K562 (cell line): ENCODE measurements around the gene CEBPB. TPM values are rescaled to one million over a fixed set of nuclear protein-coding genes. Genes with fewer than 3 reads are reported as not detected.

Experiments
- ATAC-seq: fragments of 200-7000 bp; cut with Tn5 transposase; 3 replicates; pipeline ENCODE4 v1.9.1; 2020; ENCODE audit warnings: moderate library complexity
- BruUV-seq: library from RNA; stranded (reverse); fragments of 400-500 nt; replicated peaks from 2 replicates; lab custom pipeline; 2021; lab: Mats Ljungman, UMichigan
- CTCF ChIA-PET: fragments of 300-600 bp; formaldehyde crosslinking; extraction: SDS; loops from one replicate; lab custom pipeline; 2021; ENCODE audit warnings: low intra/inter-chr PET ratio; lab: Yijun Ruan, JAX
- POLR2A ChIA-PET: fragments of 300-600, 350-650 bp; sonication (Branson Sonifier 250); formaldehyde crosslinking; extraction: SDS; loops from one replicate; lab custom pipeline; 2021; ENCODE audit warnings: antibody characterized with exemption, inconsistent platforms; lab: Yijun Ruan, JAX
- DNase-seq, 4 experiments: peaks; one replicate each; pipeline versions ENCODE4 v3.0.0 to v3.0.0-alpha.2; 2011 to 2018; ENCODE audit warnings: low spot score in 3 of 4, mixed read lengths in 3 of 4; ENCODE audit errors: extremely low read depth in 1 of 4
- FAIRE-seq: peaks from 2 replicates; lab custom pipeline; 2011; peaks lifted over from hg19 to GRCh38; lab: Jason Lieb, UNC
- H2AFZ ChIP-seq: 2 replicates; pipeline ENCODE4 v1.6.0; 2011; ENCODE audit warnings: low read depth, low read length, control low read depth, inconsistent platforms
- H3K27ac ChIP-seq: fragments of 200-600 bp; 3 replicates; pipeline ENCODE4 v1.8.0; 2011; ENCODE audit warnings: low read depth, mild to moderate bottlenecking, control low read depth, inconsistent platforms, low read length, moderate library complexity, mixed read lengths; ENCODE audit errors: extremely low read depth
- H3K27me3 ChIP-seq, 2 experiments: fragments of 300-600 bp in 1 of 2; 2 replicates in 1 of 2; 3 replicates in 1 of 2; pipeline versions ENCODE4 v1.6.0 to v1.8.0; 2011; ENCODE audit warnings: inconsistent platforms in 2 of 2, low read length in 2 of 2, mild to moderate bottlenecking in 1 of 2, mixed read lengths in 1 of 2, moderate library complexity in 1 of 2; ENCODE audit not compliant: control insufficient read depth in 2 of 2, insufficient read depth in 2 of 2
- H3K36me3 ChIP-seq: fragments of 300-600 bp; 3 replicates; pipeline ENCODE4 v1.8.0; 2011; ENCODE audit warnings: mild to moderate bottlenecking, low read length, inconsistent platforms; ENCODE audit not compliant: control insufficient read depth, insufficient read depth
- H3K4me1 ChIP-seq, 2 experiments: fragments of 200-600 bp in 1 of 2; replicated peaks in 1 of 2; 2 replicates in 1 of 2; 3 replicates in 1 of 2; pipeline versions ENCODE4 v1.5.1 to v1.8.0; 2011; ENCODE audit warnings: inconsistent platforms in 2 of 2, low read length in 2 of 2, mild to moderate bottlenecking in 1 of 2, mixed read lengths in 1 of 2, moderate library complexity in 1 of 2; ENCODE audit not compliant: control insufficient read depth in 2 of 2, insufficient read depth in 2 of 2
- H3K4me2 ChIP-seq: 2 replicates; pipeline ENCODE4 v1.6.1; 2011; ENCODE audit warnings: low read length, control low read depth, inconsistent platforms, mixed read lengths; ENCODE audit not compliant: insufficient read depth
- H3K4me3 ChIP-seq: fragments of 200-600 bp; sonication (generic), shearing (Covaris generic); 2 replicates; pipeline ENCODE4 v1.5.1; 2016; ENCODE audit warnings: control low read depth, inconsistent platforms
- H3K79me2 ChIP-seq: fragments of 200-600 bp; 3 replicates; pipeline ENCODE4 v1.8.0; 2011; ENCODE audit warnings: low read length, inconsistent platforms; ENCODE audit not compliant: control insufficient read depth, insufficient read depth
- H3K9ac ChIP-seq, 2 experiments: 2 replicates each; pipeline versions ENCODE4 v1.6.0 to v1.6.1; 2011; ENCODE audit warnings: low read depth in 2 of 2, low read length in 2 of 2, control low read depth in 1 of 2, inconsistent platforms in 1 of 2, mild to moderate bottlenecking in 1 of 2, mixed read lengths in 1 of 2; ENCODE audit not compliant: insufficient read depth in 1 of 2
- H3K9me1 ChIP-seq: one replicate; pipeline ENCODE4 v1.6.0; 2011; ENCODE audit warnings: inconsistent platforms, mild to moderate bottlenecking, low read length, moderate library complexity; ENCODE audit not compliant: control insufficient read depth, insufficient read depth
- H3K9me3 ChIP-seq: replicated peaks from 2 replicates; pipeline ENCODE4 v1.5.1; 2011; ENCODE audit warnings: low read depth, low read length, inconsistent platforms; ENCODE audit not compliant: control insufficient read depth, insufficient read depth
- H4K20me1 ChIP-seq: replicated peaks from 2 replicates; pipeline ENCODE4 v1.6.1; 2011; ENCODE audit warnings: low read length, inconsistent platforms, mixed read lengths; ENCODE audit not compliant: control insufficient read depth, insufficient read depth
- CTCFL ChIP-seq: IDR thresholded peaks from 2 replicates; pipeline ENCODE4 v1.6.1; 2011; ENCODE audit warnings: borderline replicate concordance, low read depth, mild to moderate bottlenecking, moderate library complexity, low read length; ENCODE audit not compliant: insufficient read depth, poor library complexity, severe bottlenecking
- POLR3G ChIP-seq: IDR thresholded peaks from 2 replicates; pipeline ENCODE4 v1.6.1; 2011; ENCODE audit not compliant: insufficient read length, insufficient replicate concordance; ENCODE audit errors: extremely low read depth
- SREBF1 ChIP-seq: fragments of 150-350 bp; IDR thresholded peaks from 2 replicates; pipeline ENCODE4 v1.6.1; 2014; ENCODE audit warnings: antibody characterized with exemption, low read depth, low read length, borderline replicate concordance
- ZNF133 ChIP-seq: fragments of 250-450 bp; sonication (Bioruptor Pico); IDR thresholded peaks from 2 replicates; pipeline ENCODE4 v1.4.0; 2020; ENCODE audit warnings: mild to moderate bottlenecking
- WGBS: fragments of 100-300 bp; shearing (Covaris generic); methylation state at CpG from one replicate; pipeline ENCODE4 v1.1.6; 2016; ENCODE audit warnings: low coverage, mixed read lengths; ENCODE audit not compliant: insufficient coverage; ENCODE audit errors: missing lambda C conversion rate; 5-methylcytosine and 5-hydroxymethylcytosine counted together
- in situ Hi-C: fragments of 300-500 bp; cut with MboI; formaldehyde crosslinking; loops from 4 replicates; pipeline ENCODE4 v1.15.0; 2018; ENCODE audit warnings: inconsistent platforms, mixed read lengths
- intact Hi-C: fragments of 100-400 bp; cut with micrococcal nuclease; formaldehyde crosslinking; loops from 2 replicates; pipeline ENCODE4 v1.14.2; 2022
- polyA plus RNA-seq, 8 experiments: library from polyadenylated mRNA; depleted of rRNA in 4 of 8; stranded (reverse) in 5 of 8; unstranded in 3 of 8; fragments of >200 nt; fragmentation: Nextera tagmentation in 2 of 8; fragmentation: Illumina TruSeq in 1 of 8; extraction: Ambion mirVana in 2 of 8; extraction: Trizol in 1 of 8; gene quantifications; 2 replicates each; pipeline versions ENCODE4 v1.2.1 to v1.2.3, GENCODE V29; 2011 to 2014; ENCODE audit warnings: inconsistent platforms in 1 of 8, missing spikeins in 1 of 8
- total RNA-seq, 7 experiments: library from RNA; depleted of rRNA in 6 of 7; stranded (reverse); fragments of >200 nt in 6 of 7; fragmentation: Illumina TruSeq in 2 of 7; extraction: Trizol in 2 of 7; gene quantifications; 2 replicates each; pipeline versions ENCODE4 v1.2.1 to v1.2.3, GENCODE V29; 2011 to 2021; ENCODE audit warnings: low replicate concordance in 1 of 7

Gene CEBPB
- total and polyA plus RNA-seq, 9 of the 15 experiments (the other 6 are each of a cell fraction or from before 2014, with no cell fraction given) = 1.2 to 72.6 (median 7.8) TPM

GRCh38 chr20:50174456-50174855 is 16.2 kb upstream of the CEBPB start:
- no peaks in the 10 kb centered on the region for H3K9me3 ChIP-seq
- no peak overlapping the region for H2AFZ ChIP-seq
- in situ Hi-C loops = loop anchor here (5.0 kb wide), 1 partner anchor 97 kb away; no protein-coding TSS in a partner anchor
- no peak overlapping the region for H3K4me2 ChIP-seq
- DNase-seq (no peak), FAIRE-seq (no peak), ATAC-seq (no peak)
- CTCF ChIA-PET = no interaction called here
- no TSS peak for BruUV-seq
- H3K36me3 ChIP-seq = no peaks in the 10 kb centered on the region
- TF ChIP-seq ZNF133 (CRISPR knock-in tag) (no peak), SREBF1 (no peak), POLR3G (no peak), CTCFL (no peak)
- peaks cover 8 to 18% of the 10 kb centered on the region in 2 experiments for H3K4me1 ChIP-seq
- no peak overlapping the region for H3K4me3 ChIP-seq
- no peaks in the 10 kb centered on the region for H4K20me1 ChIP-seq
- intact Hi-C loops = no loop called here
- H3K27me3 ChIP-seq = no peaks in the 10 kb centered on the region
- no peaks in the 10 kb centered on the region for H3K79me2 ChIP-seq
- no peak overlapping the region for H3K27ac ChIP-seq
- H3K9ac ChIP-seq = no peak overlapping the region
- no peaks in the 10 kb centered on the region for H3K9me1 ChIP-seq
- WGBS = 82% methylated on average over 3 of the region's 5 CpGs
- POLR2A ChIA-PET = interaction anchor here (1.4 kb wide), 1 partner anchor 8 kb away, joined by 4 read pairs; no protein-coding TSS in a partner anchor
